ENCODE data around the gene HNRNPK. TPM values are rescaled to one million over a fixed set of nuclear protein-coding genes. Genes with fewer than 3 reads are reported as not detected.

Gene HNRNPK
- total and polyA plus RNA-seq, 10 of the 15 experiments (the other 5 are each of a cell fraction or from before 2014, with no cell fraction given) = 235 to 970 (median 652) TPM

- no peak; the same call in 1 of the 2 replicates for TF ChIP-seq ELK1 (IDR thresholded peaks at IDR 0.05; ENCODE audit: low read depth, low read length)
- TF ChIP-seq NRF1 (conservative IDR thresholded peaks at IDR 0.05; ENCODE audit: low read depth, low read length) = no peak
- no peak for TF ChIP-seq CBX3 (IDR thresholded peaks at IDR 0.05; ENCODE audit: borderline replicate concordance, low read depth)
- no peak for TF ChIP-seq YBX1 (IDR thresholded peaks at IDR 0.05)
- peak; percentile 70; the same call in 1 of the 2 replicates for TF ChIP-seq TCF12 (IDR thresholded peaks at IDR 0.05; ENCODE audit: low read depth, low read length)
- TF ChIP-seq JUND (IDR thresholded peaks at IDR 0.05; ENCODE audit: low read depth, low read length) = no peak
- no peak for TF ChIP-seq KAT2A (conservative IDR thresholded peaks at IDR 0.05; ENCODE audit: control insufficient read depth, low read depth, low read length)
- no peak for TF ChIP-seq MYB (IDR thresholded peaks at IDR 0.05; ENCODE audit: borderline replicate concordance, low read depth, low read length)
- TF ChIP-seq CUX1 (IDR thresholded peaks at IDR 0.05; ENCODE audit: insufficient replicate concordance, low read depth, low read length) = no peak
- peak; percentile 62 for TF ChIP-seq ATF7 (IDR thresholded peaks at IDR 0.05; ENCODE audit: low read depth)
- TF ChIP-seq HSF1 (IDR thresholded peaks at IDR 0.05; ENCODE audit: low read depth, low read length) = no peak
- TF ChIP-seq TARDBP (IDR thresholded peaks at IDR 0.05; ENCODE audit: borderline replicate concordance) = no peak
- no peak for TF ChIP-seq EZH2 (IDR thresholded peaks at IDR 0.05; ENCODE audit: borderline replicate concordance, control insufficient read depth, low read depth, low read length)
- peak; percentile 52 for TF ChIP-seq MXI1 (IDR thresholded peaks at IDR 0.05; ENCODE audit: low read depth, low read length)
- TF ChIP-seq ZBTB11 (CRISPR knock-in tag; IDR thresholded peaks at IDR 0.05) = no peak
Observed at GRCh38 chr9:83980395-83981125, 545 bp upstream of the HNRNPK start, which contains the start of gene RMI1 (continued).
